ENCODE results near the gene POLR2E. TPM values are rescaled to one million over a fixed set of nuclear protein-coding genes. Genes with fewer than 3 reads are reported as not detected.

POLR2E gene
- total and polyA plus RNA-seq, 9 of the 15 experiments (the other 6 are each of a cell fraction or from before 2014, with no cell fraction given): 3.4 to 413 (median 244) TPM

DNA sequence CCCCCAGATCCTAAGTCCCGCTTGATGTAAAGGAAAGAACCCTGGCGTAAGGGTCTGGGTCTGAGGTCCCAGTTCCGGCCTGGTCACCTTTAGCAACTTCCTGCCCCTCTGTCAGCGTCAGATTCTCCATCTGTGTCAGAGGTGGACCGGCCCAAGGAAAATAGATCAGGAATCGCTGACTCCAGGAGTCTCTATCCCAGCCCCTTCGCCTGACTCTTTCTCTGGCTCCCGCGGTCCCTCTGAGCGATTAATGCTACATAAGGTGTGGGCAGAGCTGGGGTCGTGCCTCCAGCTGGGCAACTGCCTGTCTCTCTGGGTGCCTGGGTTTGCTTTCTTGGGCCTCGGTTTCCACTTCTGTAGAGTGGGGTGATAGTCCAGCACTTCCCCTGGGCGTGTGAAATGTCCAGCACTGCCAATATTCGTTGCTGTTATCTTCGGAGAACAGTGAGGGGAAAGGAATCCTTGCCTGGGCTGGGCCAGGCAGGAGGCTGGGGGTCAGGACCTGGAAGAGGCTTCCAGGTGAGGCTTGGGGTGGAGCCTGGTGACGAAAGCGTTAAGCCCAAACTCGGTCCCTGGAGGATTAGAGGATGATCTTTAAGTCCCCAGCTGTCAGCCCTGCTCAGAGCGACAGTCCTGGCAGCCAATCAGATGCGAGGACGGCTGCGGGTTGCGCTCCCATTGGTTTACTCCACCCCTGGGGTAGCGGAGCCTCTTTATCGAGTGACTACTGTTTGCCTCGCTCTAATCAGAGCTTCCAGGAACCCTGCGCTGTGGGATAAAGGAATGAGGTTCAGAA is 54.5 kb downstream of the POLR2E start (continued):
- TF ChIP-seq, protein P1, sequence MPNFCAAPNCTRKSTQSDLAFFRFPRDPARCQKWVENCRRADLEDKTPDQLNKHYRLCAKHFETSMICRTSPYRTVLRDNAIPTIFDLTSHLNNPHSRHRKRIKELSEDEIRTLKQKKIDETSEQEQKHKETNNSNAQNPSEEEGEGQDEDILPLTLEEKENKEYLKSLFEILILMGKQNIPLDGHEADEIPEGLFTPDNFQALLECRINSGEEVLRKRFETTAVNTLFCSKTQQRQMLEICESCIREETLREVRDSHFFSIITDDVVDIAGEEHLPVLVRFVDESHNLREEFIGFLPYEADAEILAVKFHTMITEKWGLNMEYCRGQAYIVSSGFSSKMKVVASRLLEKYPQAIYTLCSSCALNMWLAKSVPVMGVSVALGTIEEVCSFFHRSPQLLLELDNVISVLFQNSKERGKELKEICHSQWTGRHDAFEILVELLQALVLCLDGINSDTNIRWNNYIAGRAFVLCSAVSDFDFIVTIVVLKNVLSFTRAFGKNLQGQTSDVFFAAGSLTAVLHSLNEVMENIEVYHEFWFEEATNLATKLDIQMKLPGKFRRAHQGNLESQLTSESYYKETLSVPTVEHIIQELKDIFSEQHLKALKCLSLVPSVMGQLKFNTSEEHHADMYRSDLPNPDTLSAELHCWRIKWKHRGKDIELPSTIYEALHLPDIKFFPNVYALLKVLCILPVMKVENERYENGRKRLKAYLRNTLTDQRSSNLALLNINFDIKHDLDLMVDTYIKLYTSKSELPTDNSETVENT (CRISPR knock-in tag; IDR thresholded peaks at IDR 0.05): no peak
- no peak for TF ChIP-seq LARP7 (IDR thresholded peaks at IDR 0.05)
- no peak for TF ChIP-seq RBBP5 (IDR thresholded peaks at IDR 0.05; ENCODE audit: borderline replicate concordance, insufficient read depth, low read length, poor library complexity, severe bottlenecking)
- no peak for TF ChIP-seq HDAC3 (IDR thresholded peaks at IDR 0.05; ENCODE audit: borderline replicate concordance, partially characterized antibody)
- TF ChIP-seq, protein P2, sequence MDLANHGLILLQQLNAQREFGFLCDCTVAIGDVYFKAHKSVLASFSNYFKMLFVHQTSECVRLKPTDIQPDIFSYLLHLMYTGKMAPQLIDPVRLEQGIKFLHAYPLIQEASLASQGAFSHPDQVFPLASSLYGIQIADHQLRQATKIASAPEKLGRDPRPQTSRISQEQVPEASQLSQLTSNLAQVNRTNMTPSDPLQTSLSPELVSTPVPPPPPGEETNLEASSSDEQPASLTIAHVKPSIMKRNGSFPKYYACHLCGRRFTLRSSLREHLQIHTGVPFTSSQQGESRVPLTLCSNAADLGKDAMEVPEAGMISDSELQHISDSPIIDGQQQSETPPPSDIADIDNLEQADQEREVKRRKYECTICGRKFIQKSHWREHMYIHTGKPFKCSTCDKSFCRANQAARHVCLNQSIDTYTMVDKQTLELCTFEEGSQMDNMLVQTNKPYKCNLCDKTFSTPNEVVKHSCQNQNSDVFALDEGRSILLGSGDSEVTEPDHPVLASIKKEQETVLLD (IDR thresholded peaks at IDR 0.05): peak; percentile 57; the same call in 1 of the 2 replicates
- 0 out of 2 replicates have a peak, but pooled peaks have one; percentile 18 for TF ChIP-seq TARDBP (IDR thresholded peaks at IDR 0.05)
- TF ChIP-seq EGR1 (conservative IDR thresholded peaks at IDR 0.05): no peak
- no peak for TF ChIP-seq ZNF133 (CRISPR knock-in tag; IDR thresholded peaks at IDR 0.05)
- TF ChIP-seq KHSRP (IDR thresholded peaks at IDR 0.05): no peak
- no peak for TF ChIP-seq ZNF140 (CRISPR knock-in tag; IDR thresholded peaks at IDR 0.05)
- TF ChIP-seq BRD9 (IDR thresholded peaks at IDR 0.05; ENCODE audit: low read depth, partially characterized antibody): peak; percentile 79
- TF ChIP-seq XRCC5 (IDR thresholded peaks at IDR 0.05; ENCODE audit: low read depth, low read length): no peak; the same call in 1 of the 2 replicates
- TF ChIP-seq SRSF1 (IDR thresholded peaks at IDR 0.05; ENCODE audit: low read depth, low read length): no peak
- TF ChIP-seq CSDE1 (IDR thresholded peaks at IDR 0.05): no peak
- TF ChIP-seq, protein P3, sequence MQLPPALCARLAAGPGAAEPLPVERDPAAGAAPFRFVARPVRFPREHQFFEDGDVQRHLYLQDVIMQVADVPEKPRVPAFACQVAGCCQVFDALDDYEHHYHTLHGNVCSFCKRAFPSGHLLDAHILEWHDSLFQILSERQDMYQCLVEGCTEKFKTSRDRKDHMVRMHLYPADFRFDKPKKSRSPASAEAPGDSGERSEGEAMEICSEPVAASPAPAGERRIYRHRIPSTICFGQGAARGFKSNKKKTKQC (CRISPR knock-in tag; IDR thresholded peaks at IDR 0.05): no peak; the same call in 1 of the 2 replicates
- no peak for TF ChIP-seq HIVEP1 (CRISPR knock-in tag; IDR thresholded peaks at IDR 0.05)
- peak; percentile 50; the same call in 1 of the 2 replicates for TF ChIP-seq RNF2 (IDR thresholded peaks at IDR 0.05)
- TF ChIP-seq RFX7 (CRISPR knock-in tag; IDR thresholded peaks at IDR 0.05): no peak
- TF ChIP-seq RBM25 (IDR thresholded peaks at IDR 0.05; ENCODE audit: low read depth, low read length, severe bottlenecking): peak; percentile 93
- no peak for TF ChIP-seq ZKSCAN1 (IDR thresholded peaks at IDR 0.05; ENCODE audit: low read depth, low read length)
- no peak for TF ChIP-seq ZNF324 (CRISPR knock-in tag; IDR thresholded peaks at IDR 0.05)
- peak; percentile 92 to 97 for TF ChIP-seq KDM1A (IDR thresholded peaks at IDR 0.05)
- no peak for TF ChIP-seq ZNF121 (CRISPR knock-in tag; conservative IDR thresholded peaks at IDR 0.05)
- TF ChIP-seq NCOR1 (IDR thresholded peaks at IDR 0.05): peak; percentile 80
- no peak for TF ChIP-seq HCFC1 (IDR thresholded peaks at IDR 0.05; ENCODE audit: low read depth, low read length)
- TF ChIP-seq ZFP1 (CRISPR knock-in tag; IDR thresholded peaks at IDR 0.05): no peak
- TF ChIP-seq PHB (CRISPR knock-in tag; IDR thresholded peaks at IDR 0.05): no peak
- no peak for TF ChIP-seq ZBTB1 (CRISPR knock-in tag; IDR thresholded peaks at IDR 0.05; ENCODE audit: borderline replicate concordance, low read depth)

Measured in K562 (cell line).